Retinal pigment epithelial cell (primary cell): Measurements from ENCODE around the gene CCDC70.

Experiments used
- DNase-seq: peaks from one replicate; pipeline ENCODE4 v3.0.0-alpha.2; 2010; ENCODE audit warnings: low read depth
- H3K4me3 ChIP-seq: 2 replicates; pipeline ENCODE4 v1.5.1; 2011; ENCODE audit warnings: mild to moderate bottlenecking, low read length, control low read depth, moderate library complexity
- TF ChIP-seq, protein P1 (sequence below): conservative IDR thresholded peaks from 2 replicates; pipeline ENCODE4 v1.5.1; 2011; ENCODE audit warnings: low read depth, low read length, control low read depth, inconsistent platforms

Gene CCDC70

DNA sequence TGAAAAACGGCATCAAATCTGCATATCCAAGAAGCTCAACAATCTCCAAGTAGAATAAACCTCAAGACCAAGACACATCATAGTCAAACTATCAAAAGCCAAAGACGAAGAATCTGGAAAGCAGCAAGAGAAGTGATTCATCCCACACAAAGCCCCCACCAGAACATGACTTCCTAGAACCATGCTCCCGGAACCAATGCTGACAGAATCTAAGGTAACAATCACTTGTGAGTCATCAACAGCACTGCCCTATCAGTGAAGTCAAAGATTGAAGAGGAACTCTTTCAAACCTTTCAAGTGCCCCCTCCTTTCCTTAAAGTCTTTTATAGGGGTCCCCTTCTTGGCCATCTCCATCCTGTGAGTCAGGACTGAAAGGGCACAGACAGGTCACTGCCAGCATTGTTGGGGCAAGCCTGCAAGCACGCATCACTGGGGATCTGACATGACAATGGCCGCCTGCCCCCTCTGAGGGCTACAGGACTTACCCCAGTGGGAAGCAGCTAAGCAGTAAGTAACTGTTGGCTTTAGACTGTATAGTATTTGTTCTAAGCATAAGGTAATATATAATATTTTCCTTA lies at the start of gene CCDC70:
Gene CCDC70 (plus strand): TSS at position 247 of the 578 bp plus-strand sequence. CDS start 3,443 bp downstream, outside the sequence.
- DNase-seq: no peak
- TF ChIP-seq, protein P1, sequence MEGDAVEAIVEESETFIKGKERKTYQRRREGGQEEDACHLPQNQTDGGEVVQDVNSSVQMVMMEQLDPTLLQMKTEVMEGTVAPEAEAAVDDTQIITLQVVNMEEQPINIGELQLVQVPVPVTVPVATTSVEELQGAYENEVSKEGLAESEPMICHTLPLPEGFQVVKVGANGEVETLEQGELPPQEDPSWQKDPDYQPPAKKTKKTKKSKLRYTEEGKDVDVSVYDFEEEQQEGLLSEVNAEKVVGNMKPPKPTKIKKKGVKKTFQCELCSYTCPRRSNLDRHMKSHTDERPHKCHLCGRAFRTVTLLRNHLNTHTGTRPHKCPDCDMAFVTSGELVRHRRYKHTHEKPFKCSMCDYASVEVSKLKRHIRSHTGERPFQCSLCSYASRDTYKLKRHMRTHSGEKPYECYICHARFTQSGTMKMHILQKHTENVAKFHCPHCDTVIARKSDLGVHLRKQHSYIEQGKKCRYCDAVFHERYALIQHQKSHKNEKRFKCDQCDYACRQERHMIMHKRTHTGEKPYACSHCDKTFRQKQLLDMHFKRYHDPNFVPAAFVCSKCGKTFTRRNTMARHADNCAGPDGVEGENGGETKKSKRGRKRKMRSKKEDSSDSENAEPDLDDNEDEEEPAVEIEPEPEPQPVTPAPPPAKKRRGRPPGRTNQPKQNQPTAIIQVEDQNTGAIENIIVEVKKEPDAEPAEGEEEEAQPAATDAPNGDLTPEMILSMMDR: no peak
- H3K4me3 ChIP-seq: no peak within 1 kb of the TSS

DNA sequence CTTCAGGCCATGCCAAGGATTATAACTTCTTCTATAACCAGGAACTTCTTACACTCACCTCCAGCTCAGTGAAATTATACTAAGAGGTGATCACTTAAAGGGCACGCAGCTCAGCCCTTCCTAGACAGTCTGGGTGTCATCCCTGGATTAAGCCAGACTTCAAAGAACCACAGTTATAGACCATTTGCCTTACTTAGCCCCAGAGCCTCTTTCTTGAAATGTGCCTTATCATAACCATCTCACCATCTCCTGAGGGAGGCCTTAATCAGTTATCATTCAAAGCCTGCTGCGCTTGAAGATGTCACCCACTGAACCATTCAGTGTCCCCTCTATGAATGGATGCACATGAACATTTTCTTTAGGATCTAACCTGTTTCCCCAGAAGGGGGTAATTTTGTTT lies 47.7 kb upstream of the CCDC70 start:
- DNase-seq: no peak
- H3K4me3 ChIP-seq: no peak overlapping the region
- TF ChIP-seq, protein P1: no peak

DNA sequence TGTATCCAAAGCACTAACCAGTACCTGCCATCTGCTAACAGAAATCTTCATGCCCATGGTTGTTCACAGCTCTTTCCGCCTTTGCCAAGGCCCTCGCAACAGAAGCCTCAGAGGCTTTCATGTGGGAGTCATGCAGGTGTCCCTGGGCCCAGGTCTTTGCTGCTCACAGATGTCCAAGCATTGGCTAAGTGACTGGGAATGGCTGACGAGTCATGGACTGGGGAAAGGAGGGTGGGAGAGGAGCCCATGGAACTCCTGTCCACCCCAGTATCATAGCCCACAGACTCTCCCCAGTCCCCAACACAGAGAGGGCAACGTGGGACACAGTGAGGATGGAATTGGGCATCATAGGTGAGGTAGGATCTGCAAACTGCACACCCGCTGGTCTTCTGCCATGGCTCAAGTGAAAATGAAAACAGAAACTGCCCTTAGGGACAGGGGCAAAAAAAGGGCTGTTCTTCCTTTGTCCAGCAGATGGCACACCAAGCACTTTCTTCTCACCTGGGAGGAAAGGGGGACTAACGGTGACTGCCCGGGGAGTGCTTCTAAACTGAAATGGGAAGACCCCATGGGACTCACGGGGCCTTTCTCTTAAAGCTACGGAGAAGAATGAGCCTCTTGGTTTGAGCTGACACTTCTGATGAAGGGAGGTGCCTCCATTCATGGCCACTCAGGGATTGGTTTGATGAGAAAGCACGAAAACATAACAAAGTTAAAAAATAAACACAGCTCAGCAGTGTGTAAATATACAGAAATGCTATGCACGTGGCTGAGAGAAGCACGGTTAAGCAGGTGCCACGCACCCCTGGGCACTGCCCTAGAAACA lies 46.7 kb upstream of the CCDC70 start:
- DNase-seq: no peak
- peak overlapping the region; percentile 0 for H3K4me3 ChIP-seq
- TF ChIP-seq, protein P1: peak; percentile 88

DNA sequence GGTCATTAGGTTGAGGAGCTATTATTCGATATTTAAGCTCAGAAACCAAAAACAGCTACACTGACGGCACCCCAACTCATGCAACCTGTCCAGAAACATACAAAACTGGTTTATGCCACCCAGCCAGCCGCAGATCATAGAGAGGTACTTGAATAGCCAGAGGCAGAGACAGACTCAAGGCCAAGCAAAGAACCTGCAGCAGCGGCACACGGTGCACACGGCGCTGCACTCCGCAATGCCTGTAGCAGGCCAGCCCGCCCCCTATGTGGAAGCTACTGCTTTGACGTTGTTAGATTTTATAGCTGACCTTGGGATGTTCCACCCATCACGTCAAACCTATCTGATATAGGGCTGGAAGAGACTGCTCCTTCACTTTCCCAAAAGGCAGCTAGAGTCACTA lies 45.9 kb upstream of the CCDC70 start:
- TF ChIP-seq, protein P1: no peak
- H3K4me3 ChIP-seq: no peak overlapping the region

DNA sequence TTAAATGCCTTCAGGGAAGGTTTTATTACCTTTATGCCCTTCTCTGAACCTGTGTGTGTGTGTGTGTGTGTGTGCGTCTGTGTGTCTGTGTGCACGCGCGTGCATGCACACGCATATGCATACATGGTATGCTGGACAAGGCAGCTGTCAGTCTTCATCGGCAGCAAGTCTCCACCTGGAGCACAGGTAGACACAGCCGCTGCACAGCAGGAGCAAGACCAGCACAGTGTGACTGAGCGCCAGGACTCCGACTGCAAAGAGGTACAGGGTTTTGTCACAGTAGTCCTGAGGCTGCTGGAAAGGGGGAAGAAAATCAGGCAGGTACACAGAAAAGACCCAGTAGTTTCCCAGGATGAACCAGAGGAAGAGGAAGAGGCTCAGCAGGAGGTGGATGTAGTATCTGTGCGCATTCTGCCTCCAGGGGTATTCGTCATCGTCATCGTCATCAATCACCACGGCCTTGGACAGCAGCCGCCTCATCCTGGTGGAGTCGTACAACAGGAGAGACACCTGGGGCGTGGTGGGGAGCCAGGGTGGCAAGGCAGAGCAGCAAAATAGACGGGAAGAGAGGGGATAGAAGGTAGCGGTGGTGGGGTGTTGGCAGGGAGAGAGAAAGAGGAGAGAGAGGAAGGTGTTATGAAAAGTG lies 45.0 kb upstream of the CCDC70 start:
- H3K4me3 ChIP-seq: no peak overlapping the region
- TF ChIP-seq, protein P1: no peak
- no peak for DNase-seq

More for the DNA sequence above, 45.9 kb upstream of the CCDC70 start:
- no peak for DNase-seq

DNA sequence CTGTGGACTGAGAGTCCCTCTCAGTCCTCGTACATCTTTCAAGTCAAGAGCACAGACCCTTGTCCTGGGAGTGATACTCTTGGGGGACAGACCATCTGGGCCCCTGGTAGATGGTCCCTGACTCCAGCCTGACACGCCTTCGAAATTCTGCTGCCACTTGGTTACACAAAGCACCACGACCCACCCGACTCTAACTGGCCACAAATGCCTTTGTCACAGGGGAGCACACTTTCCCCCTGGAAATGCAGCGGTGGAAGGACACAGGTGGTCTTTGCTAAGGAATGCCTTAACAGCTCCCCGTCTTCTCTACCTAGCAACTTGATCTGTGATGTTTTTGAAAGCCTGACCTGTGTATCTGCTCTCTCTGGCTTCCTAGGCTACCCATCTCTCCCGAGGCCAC lies 44.1 kb upstream of the CCDC70 start:
- TF ChIP-seq, protein P1: no peak
- H3K4me3 ChIP-seq: no peak overlapping the region
- no peak for DNase-seq
